B cell (primary cell): ENCODE results near the gene IKBKG.

ENCODE experiments used
- CTCF ChIP-seq: fragments of 200-600 bp; IDR thresholded peaks from one replicate; pipeline ENCODE4 v1.8.0; 2022; ENCODE audit warnings: antibody characterized with exemption, mild to moderate bottlenecking
- EZH2 ChIP-seq: IDR thresholded peaks from 2 replicates; pipeline ENCODE4 v1.6.1; 2012; ENCODE audit warnings: borderline replicate concordance, low read depth, mild to moderate bottlenecking, moderate library complexity, low read length; ENCODE audit not compliant: insufficient read depth, poor library complexity, severe bottlenecking

- TF ChIP-seq CTCF = no peak
- TF ChIP-seq EZH2 = no peak
These were observed 2.3 kb downstream of the IKBKG start for GRCh38 chrX:154549766-154550165.
